GM19468 (cell line): Measurements from ENCODE around the gene THAP7.

Experiments
- ATAC-seq: cut with Tn5 transposase; IDR thresholded peaks from one replicate; pipeline ENCODE4 v1.9.1; 2021; ENCODE audit warnings: mild to moderate bottlenecking, moderate library complexity, moderate number of reproducible peaks; ENCODE audit not compliant: unreplicated experiment; ENCODE audit errors: extremely low read depth

THAP7 gene

GRCh38 chr22:21032037-21032867 is 30.3 kb upstream of the THAP7 start, which contains the start of gene SLC7A4:
TSS of gene SLC7A4 (minus strand) at chr22:21032561. CDS start at chr22:21031812, 749 bp downstream.
- no peak for ATAC-seq

- ATAC-seq, result no peak
Observed at GRCh38 chr22:21031545-21032036, 29.7 kb upstream of the THAP7 start.

- no peak for ATAC-seq
Observed at GRCh38 chr22:21030621-21031544, 29.0 kb upstream of the THAP7 start.

- no peak for ATAC-seq
Observed at GRCh38 chr22:21030032-21030431, 28.1 kb upstream of the THAP7 start.

- no peak for ATAC-seq
Observed at GRCh38 chr22:21029486-21030025, 27.6 kb upstream of the THAP7 start.

GRCh38 chr22:21028277-21029251 is 26.6 kb upstream of the THAP7 start:
- ATAC-seq, result no peak

- no peak for ATAC-seq
Observed at GRCh38 chr22:21026783-21027692, 25.1 kb upstream of the THAP7 start.

GRCh38 chr22:21025763-21026755 is 24.1 kb upstream of the THAP7 start:
- no peak for ATAC-seq

GRCh38 chr22:21025266-21025665 is 23.3 kb upstream of the THAP7 start:
- ATAC-seq, result no peak

GRCh38 chr22:21022955-21023614 is 21.2 kb upstream of the THAP7 start:
- no peak for ATAC-seq

- no peak for ATAC-seq
Observed at GRCh38 chr22:21022507-21022906, 20.6 kb upstream of the THAP7 start.

- ATAC-seq, result no peak
Observed at GRCh38 chr22:21020802-21021429, 19.0 kb upstream of the THAP7 start.

GRCh38 chr22:21018314-21018713 is 16.4 kb upstream of the THAP7 start:
- ATAC-seq, result no peak

- ATAC-seq, result no peak
Observed at GRCh38 chr22:21016644-21017420, 14.9 kb upstream of the THAP7 start.

GRCh38 chr22:21015466-21016006 is 13.6 kb upstream of the THAP7 start:
- ATAC-seq, result no peak
